OCI-LY3 (cell line): ENCODE measurements around the gene CISTR.

Experiments
- H2AFZ ChIP-seq: fragments of 200-600, 300-600 bp; shearing (Covaris generic); 2 replicates; pipeline ENCODE4 v1.6.0; 2014; ENCODE audit warnings: antibody characterized with exemption, low read depth, low read length
- H3K27ac ChIP-seq: fragments of 200-600, 300-600 bp; sonication (generic); 2 replicates; pipeline ENCODE4 v1.5.1; 2014; ENCODE audit warnings: mild to moderate bottlenecking, low read length, moderate library complexity, mixed read lengths
- H3K27me3 ChIP-seq: fragments of 200-600, 300-600 bp; sonication (generic); 2 replicates; pipeline ENCODE4 v1.6.1; 2014; ENCODE audit warnings: low read depth, low read length, mixed read lengths
- H3K36me3 ChIP-seq: fragments of 200-600, 300-600 bp; sonication (generic); replicated peaks from 2 replicates; pipeline ENCODE3; 2014; ENCODE audit warnings: low read depth, low read length, mixed read lengths
- H3K4me1 ChIP-seq: fragments of 300-600, 200-600 bp; sonication (generic); 2 replicates; pipeline ENCODE4 v1.6.1; 2014; ENCODE audit warnings: low read length, mixed read lengths
- H3K4me2 ChIP-seq: fragments of 200-600, 300-600 bp; sonication (generic); 2 replicates; pipeline ENCODE4 v1.6.1; 2014; ENCODE audit warnings: low read length, mixed read lengths
- H3K4me3 ChIP-seq: fragments of 300-600, 200-600 bp; sonication (generic); 2 replicates; pipeline ENCODE4 v1.5.1; 2014; ENCODE audit warnings: antibody characterized with exemption, mild to moderate bottlenecking, low read length, moderate library complexity
- H3K79me2 ChIP-seq: fragments of 300-600, 200-600 bp; shearing (Covaris generic); 2 replicates; pipeline ENCODE4 v1.6.1; 2014; ENCODE audit warnings: mild to moderate bottlenecking, low read length, mixed read lengths
- H3K9ac ChIP-seq: fragments of 300-600, 200-600 bp; shearing (Covaris generic); 2 replicates; pipeline ENCODE4 v1.6.0; 2014; ENCODE audit warnings: mild to moderate bottlenecking, low read length, moderate library complexity
- H3K9me3 ChIP-seq: fragments of 200-600, 300-600 bp; shearing (Covaris generic); 2 replicates; pipeline ENCODE4 v1.6.1; 2014; ENCODE audit warnings: low read length, mixed read lengths; ENCODE audit not compliant: insufficient read depth
- H4K20me1 ChIP-seq: fragments of 200-600, 300-600 bp; sonication (generic); 2 replicates; pipeline ENCODE4 v1.6.1; 2016; ENCODE audit warnings: low read length, mixed read lengths; ENCODE audit not compliant: insufficient read depth
- CTCF ChIP-seq: fragments of 200-600, 300-600 bp; sonication (generic); IDR thresholded peaks from 2 replicates; pipeline ENCODE4 v1.5.1; 2014; ENCODE audit warnings: antibody characterized with exemption, low read length, low read depth
- EZH2phosphoT487 ChIP-seq: fragments of 200-600 bp; shearing (Covaris generic); IDR thresholded peaks from 2 replicates; pipeline ENCODE4 v1.6.1; 2018; ENCODE audit warnings: antibody characterized with exemption, mixed run types, low read depth

Gene CISTR

DNA sequence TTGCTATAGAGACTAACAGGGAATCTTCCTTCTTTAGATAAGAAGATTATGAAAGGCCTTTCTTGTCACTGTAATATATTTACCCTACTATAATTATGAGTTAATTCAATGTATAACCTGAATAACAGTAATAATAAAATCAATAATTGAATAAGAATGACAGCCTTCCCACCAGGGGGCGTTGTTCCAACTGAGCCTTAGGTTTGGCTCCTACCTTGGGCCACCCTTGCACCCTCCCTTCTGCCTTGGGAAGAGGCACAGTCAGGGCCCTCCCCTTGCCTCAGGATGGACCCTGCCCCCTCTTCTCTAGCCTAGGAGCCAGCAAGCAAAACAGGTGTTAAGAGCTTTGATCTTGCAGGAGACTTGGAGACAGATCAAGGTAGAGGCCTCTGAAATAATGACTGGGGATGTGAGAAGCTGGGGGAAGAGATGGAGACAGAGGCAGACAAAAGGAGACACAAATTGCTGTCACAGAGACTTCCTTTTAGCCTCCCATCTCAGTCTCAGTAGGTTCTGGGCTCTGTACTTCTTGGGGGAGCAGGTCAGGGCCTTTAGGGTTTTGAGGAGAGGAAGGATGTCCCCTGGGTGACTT is 40.1 kb upstream of the CISTR start:
- Histone ChIP-seq H2AFZ (no peak overlapping the region), H3K79me2 (no peaks in the 10 kb centered on the region), H3K9ac (no peak overlapping the region), H3K36me3 (no peaks in the 10 kb centered on the region), H3K27me3 (peaks cover 51% of the 10 kb centered on the region), H3K4me3 (no peak overlapping the region), H3K9me3 (no peaks in the 10 kb centered on the region), H3K4me2 (no peak overlapping the region), H3K27ac (no peak overlapping the region), H3K4me1 (no peaks in the 10 kb centered on the region), H4K20me1 (no peaks in the 10 kb centered on the region)
- TF ChIP-seq EZH2phosphoT487 (no peak), CTCF (peak; percentile 72)

- Histone ChIP-seq H4K20me1 (no peaks in the 10 kb centered on the region), H3K4me2 (no peak overlapping the region), H3K36me3 (no peaks in the 10 kb centered on the region), H3K4me1 (no peaks in the 10 kb centered on the region), H2AFZ (no peak overlapping the region), H3K9me3 (no peaks in the 10 kb centered on the region), H3K27ac (no peak overlapping the region), H3K27me3 (peaks cover 41% of the 10 kb centered on the region), H3K79me2 (no peaks in the 10 kb centered on the region), H3K4me3 (no peak overlapping the region), H3K9ac (no peak overlapping the region)
- TF ChIP-seq CTCF (no peak), EZH2phosphoT487 (no peak)
These were observed 37.8 kb upstream of the CISTR start for GRCh38 chr12:53789570-53789969.

DNA sequence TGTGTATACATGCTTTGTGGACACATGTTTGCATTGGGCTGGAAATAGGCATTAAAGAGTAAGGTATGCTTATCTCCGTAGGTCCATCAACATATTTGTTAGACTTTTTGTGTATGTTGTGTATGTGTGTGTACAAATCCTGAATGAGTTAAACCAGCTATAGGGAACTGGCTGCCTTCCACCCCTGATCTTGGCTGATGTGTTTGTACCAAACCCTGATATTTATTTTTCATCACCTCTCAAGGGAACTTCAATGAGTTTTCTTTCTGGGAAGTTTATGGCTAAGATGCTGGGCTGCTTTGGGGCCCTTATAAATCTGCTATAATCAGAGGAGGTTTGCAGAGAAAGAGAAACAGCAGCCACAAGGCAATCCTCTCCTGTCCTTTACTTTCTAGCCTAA is 37.1 kb upstream of the CISTR start:
- TF ChIP-seq CTCF (no peak), EZH2phosphoT487 (no peak)
- no peak overlapping the region for H3K9ac ChIP-seq
- peaks cover 35% of the 10 kb centered on the region for H3K27me3 ChIP-seq
- no peaks in the 10 kb centered on the region for H3K36me3 ChIP-seq
- H3K4me1 ChIP-seq, result no peaks in the 10 kb centered on the region
- H4K20me1 ChIP-seq, result no peaks in the 10 kb centered on the region
- no peak overlapping the region for H2AFZ ChIP-seq
- H3K4me2 ChIP-seq, result no peak overlapping the region
- no peak overlapping the region for H3K4me3 ChIP-seq
- no peaks in the 10 kb centered on the region for H3K79me2 ChIP-seq
- H3K27ac ChIP-seq, result no peak overlapping the region
- H3K9me3 ChIP-seq, result no peaks in the 10 kb centered on the region

GRCh38 chr12:53786411-53786810 is 34.6 kb upstream of the CISTR start:
- H3K27me3 ChIP-seq, result peaks cover 47% of the 10 kb centered on the region
- H3K9ac ChIP-seq, result no peak overlapping the region
- H3K27ac ChIP-seq, result no peak overlapping the region
- no peak overlapping the region for H2AFZ ChIP-seq
- H3K4me2 ChIP-seq, result no peak overlapping the region
- no peaks in the 10 kb centered on the region for H4K20me1 ChIP-seq
- H3K4me3 ChIP-seq, result no peak overlapping the region
- H3K9me3 ChIP-seq, result no peaks in the 10 kb centered on the region
- H3K36me3 ChIP-seq, result no peaks in the 10 kb centered on the region
- TF ChIP-seq EZH2phosphoT487 (no peak), CTCF (no peak)
- 0 out of 2 replicates have a peak, but pooled peaks cover under 1% of the 10 kb centered on the region for H3K4me1 ChIP-seq
- H3K79me2 ChIP-seq, result no peaks in the 10 kb centered on the region
